ENCODE measurements around the gene GP1BA.

- TF ChIP-seq CTCF (IDR thresholded peaks at IDR 0.05): no peak
- no peak for TF ChIP-seq POLR2A (IDR thresholded peaks at IDR 0.05)
- no peak for TF ChIP-seq EP300 (IDR thresholded peaks at IDR 0.05)
Measured at GRCh38 chr17:4941319-4941610, 9.2 kb downstream of the GP1BA start.

Measured in stomach (tissue), 4 donors.